WI38 (cell line): Measurements from ENCODE around the gene MVK.

Experiments used
- H3K4me3 ChIP-seq: 2 replicates; pipeline ENCODE4 v1.5.1; 2011; ENCODE audit warnings: low read depth, mild to moderate bottlenecking, control low read depth, low read length
- CTCF ChIP-seq: IDR thresholded peaks from 2 replicates; pipeline ENCODE4 v1.5.1; 2012; ENCODE audit warnings: low read depth, mild to moderate bottlenecking, control low read depth, low read length

MVK gene

GRCh38 chr12:109573029-109573913, at the start of gene MVK, which contains the start of gene MMAB:
Gene MVK, plus strand, starts transcription at chr12:109573794. Its CDS starts 1,029 bp downstream, at chr12:109574823.
Gene MMAB, minus strand, starts transcription at chr12:109573504. Its CDS starts 24 bp downstream, at chr12:109573480.
- no peak for TF ChIP-seq CTCF
- H3K4me3 ChIP-seq: peak within 1 kb of the TSS; percentile 78

- no peak overlapping the region for H3K4me3 ChIP-seq
- TF ChIP-seq CTCF: no peak
These were observed 48.9 kb upstream of the MVK start for GRCh38 chr12:109524466-109525278.

- no peak for TF ChIP-seq CTCF
- H3K4me3 ChIP-seq: no peak overlapping the region
These were observed 48.4 kb upstream of the MVK start for GRCh38 chr12:109525279-109525585.

- TF ChIP-seq CTCF: no peak
- H3K4me3 ChIP-seq: no peak overlapping the region
These were observed 46.0 kb upstream of the MVK start for GRCh38 chr12:109527489-109528123.

- no peak for TF ChIP-seq CTCF
- H3K4me3 ChIP-seq: no peak overlapping the region
These were observed 43.6 kb upstream of the MVK start for GRCh38 chr12:109529691-109530640.

- TF ChIP-seq CTCF: no peak
- no peak overlapping the region for H3K4me3 ChIP-seq
These were observed 42.2 kb upstream of the MVK start for GRCh38 chr12:109531411-109531810.
